IMR-90 (cell line): Measurements from ENCODE around the gene FOCAD. TPM values are rescaled to one million over a fixed set of nuclear protein-coding genes. Genes with fewer than 3 reads are reported as not detected.

Experiments
- ATAC-seq: fragments of 200-7000 bp; cut with Tn5 transposase; 2 replicates; pipeline ENCODE4 v1.9.1; 2020; ENCODE audit warnings: low read depth, mild to moderate bottlenecking, moderate library complexity
- BruUV-seq: library from RNA; stranded (reverse); fragments of 400-500 nt; replicated peaks from 2 replicates; lab custom pipeline; 2021; lab: Mats Ljungman, UMichigan
- CTCF ChIA-PET: fragments of 300-600 bp; formaldehyde crosslinking; extraction: SDS; loops from one replicate; lab custom pipeline; 2021; ENCODE audit warnings: antibody characterized with exemption; lab: Yijun Ruan, JAX
- POLR2A ChIA-PET: fragments of 300-600 bp; sonication (Branson Sonifier 250); formaldehyde crosslinking; loops from one replicate; lab custom pipeline; 2022; ENCODE audit warnings: antibody characterized with exemption; ENCODE audit not compliant: unreplicated experiment; lab: Charles Lee
- DNase-seq: peaks from one replicate; pipeline ENCODE4 v3.0.0; 2013
- H2AFZ ChIP-seq: replicated peaks from 2 replicates; pipeline ENCODE3; 2013; ENCODE audit warnings: low read length, mild to moderate bottlenecking; ENCODE audit not compliant: poor library complexity
- H2AK5ac ChIP-seq: 2 replicates; pipeline ENCODE4 v1.6.1; 2013; ENCODE audit warnings: low read depth, low read length, inconsistent platforms
- H2AK9ac ChIP-seq: replicated peaks from 2 replicates; pipeline ENCODE3; 2013; ENCODE audit warnings: mild to moderate bottlenecking, low read depth, low read length, moderate library complexity; ENCODE audit not compliant: poor library complexity
- H2BK120ac ChIP-seq: 2 replicates; pipeline ENCODE4 v1.6.1; 2013; ENCODE audit warnings: low read depth, low read length, inconsistent platforms
- H2BK15ac ChIP-seq: 3 replicates; pipeline ENCODE4 v1.6.1; 2013; ENCODE audit warnings: low read depth, low read length, inconsistent platforms
- H2BK20ac ChIP-seq: 2 replicates; pipeline ENCODE4 v1.6.1; 2013; ENCODE audit warnings: low read depth, mild to moderate bottlenecking, inconsistent platforms, low read length, moderate library complexity
- H2BK5ac ChIP-seq: 2 replicates; pipeline ENCODE4 v1.6.1; 2013; ENCODE audit warnings: mild to moderate bottlenecking, low read depth, low read length, inconsistent platforms; ENCODE audit not compliant: poor library complexity, severe bottlenecking
- H3K14ac ChIP-seq: replicated peaks from 2 replicates; pipeline ENCODE4 v1.6.1; 2013; ENCODE audit warnings: low read depth, low read length, inconsistent platforms
- H3K18ac ChIP-seq: 2 replicates; pipeline ENCODE4 v1.6.1; 2013; ENCODE audit warnings: low read depth, low read length, control low read depth
- H3K23ac ChIP-seq: 2 replicates; pipeline ENCODE4 v1.6.1; 2013; ENCODE audit warnings: low read depth, low read length, inconsistent platforms
- H3K27ac ChIP-seq: 2 replicates; pipeline ENCODE4 v1.5.1; 2013; ENCODE audit warnings: mild to moderate bottlenecking, control low read depth, low read length; ENCODE audit not compliant: insufficient read depth
- H3K27me3 ChIP-seq: 2 replicates; pipeline ENCODE4 v1.6.1; 2013; ENCODE audit warnings: low read length; ENCODE audit not compliant: control insufficient read depth, insufficient read depth
- H3K36me3 ChIP-seq: 2 replicates; pipeline ENCODE4 v1.6.1; 2013; ENCODE audit warnings: low read length, mixed read lengths; ENCODE audit not compliant: control insufficient read depth, insufficient read depth
- H3K4ac ChIP-seq: 2 replicates; pipeline ENCODE4 v1.6.1; 2013; ENCODE audit warnings: low read depth, low read length, inconsistent platforms
- H3K4me1 ChIP-seq: 2 replicates; pipeline ENCODE4 v1.6.1; 2013; ENCODE audit warnings: low read length, mixed read lengths; ENCODE audit not compliant: control insufficient read depth, insufficient read depth
- H3K4me2 ChIP-seq: 2 replicates; pipeline ENCODE4 v1.6.1; 2013; ENCODE audit warnings: low read depth, mild to moderate bottlenecking, control low read depth, low read length, moderate library complexity
- H3K4me3 ChIP-seq: 2 replicates; pipeline ENCODE4 v1.5.1; 2013; ENCODE audit warnings: low read depth, mild to moderate bottlenecking, control low read depth, low read length, moderate library complexity; ENCODE audit not compliant: insufficient read depth
- H3K56ac ChIP-seq: 2 replicates; pipeline ENCODE4 v1.6.1; 2013; ENCODE audit warnings: low read length, inconsistent platforms; ENCODE audit not compliant: insufficient read depth; ENCODE audit errors: extremely low read depth
- H3K79me1 ChIP-seq, 2 experiments: 2 replicates each; pipeline ENCODE4 v1.6.1; 2013; ENCODE audit warnings: low read length in 2 of 2, inconsistent platforms in 1 of 2, low read depth in 1 of 2
- H3K9ac ChIP-seq: 2 replicates; pipeline ENCODE4 v1.6.1; 2013; ENCODE audit warnings: low read depth, low read length, control low read depth
- H3K9me1 ChIP-seq: 2 replicates; pipeline ENCODE4 v1.6.1; 2013; ENCODE audit warnings: low read length, inconsistent platforms; ENCODE audit not compliant: insufficient read depth
- H3K9me3 ChIP-seq: 2 replicates; pipeline ENCODE4 v1.6.1; 2013; ENCODE audit warnings: low read length; ENCODE audit not compliant: control insufficient read depth, insufficient read depth
- H4K20me1 ChIP-seq: 2 replicates; pipeline ENCODE4 v1.6.1; 2013; ENCODE audit warnings: low read length, inconsistent platforms; ENCODE audit not compliant: insufficient read depth
- H4K5ac ChIP-seq: 2 replicates; pipeline ENCODE4 v1.6.1; 2013; ENCODE audit warnings: mild to moderate bottlenecking, low read depth, low read length, control low read depth
- H4K8ac ChIP-seq, 2 experiments: 2 replicates each; pipeline ENCODE4 v1.6.1; 2013; ENCODE audit warnings: low read depth in 2 of 2, low read length in 2 of 2, control low read depth in 1 of 2, inconsistent platforms in 1 of 2
- H4K91ac ChIP-seq: 2 replicates; pipeline ENCODE4 v1.6.1; 2013; ENCODE audit warnings: low read depth, low read length, inconsistent platforms; ENCODE audit not compliant: insufficient read depth
- BHLHE40 ChIP-seq: fragments of 150-350 bp; IDR thresholded peaks from 2 replicates; pipeline ENCODE4 v1.6.1; 2016; ENCODE audit warnings: mild to moderate bottlenecking, low read depth, low read length
- CEBPB ChIP-seq: IDR thresholded peaks from 2 replicates; pipeline ENCODE4 v1.6.1; 2012; ENCODE audit warnings: low read depth, low read length, improper control_type of control experiment
- CHD1 ChIP-seq: IDR thresholded peaks from 2 replicates; pipeline ENCODE4 v1.6.1; 2012; ENCODE audit warnings: low read depth, low read length, improper control_type of control experiment
- NFE2L2 ChIP-seq: fragments of 150-350 bp; IDR thresholded peaks from 2 replicates; pipeline ENCODE4 v1.6.1; 2016; ENCODE audit warnings: low read depth, mild to moderate bottlenecking, low read length
- RFX5 ChIP-seq: IDR thresholded peaks from 2 replicates; pipeline ENCODE4 v1.8.0; 2012; ENCODE audit warnings: low read depth, mild to moderate bottlenecking, low read length, moderate library complexity
- SMC3 ChIP-seq: fragments of 150-350 bp; IDR thresholded peaks from 2 replicates; pipeline ENCODE4 v1.6.1; 2016; ENCODE audit warnings: low read depth, mild to moderate bottlenecking, antibody characterized with exemption, low read length, moderate library complexity
- WGBS, 2 experiments: methylation state at CpG; one replicate each; pipeline versions ENCODE4 v1.1.5 to v1.1.7; 2013; ENCODE audit warnings: missing lambda C conversion rate in 2 of 2; ENCODE audit not compliant: insufficient read length in 1 of 2; ENCODE audit errors: extremely low coverage in 2 of 2; 5-methylcytosine and 5-hydroxymethylcytosine counted together
- dilution Hi-C: fragments of 300-500 bp; cut with HindIII; formaldehyde crosslinking; loops from one replicate; pipeline ENCODE4 v1.14.3; 2018; ENCODE audit warnings: low sequenced_read_pairs; ENCODE audit not compliant: unreplicated experiment
- in situ Hi-C: fragments of 300-500 bp; cut with MboI; formaldehyde crosslinking; loops from 3 replicates; pipeline ENCODE4 v1.14.3; 2019; ENCODE audit warnings: low sequenced_read_pairs, inconsistent platforms, mixed read lengths
- intact Hi-C: fragments of 100-400 bp; cut with micrococcal nuclease; formaldehyde crosslinking; loops from 2 replicates; pipeline ENCODE4 v1.10.0; 2022
- polyA plus RNA-seq, 3 experiments: library from polyadenylated mRNA; depleted of rRNA; stranded (reverse); fragments of >200 nt; gene quantifications; 2 replicates each; pipeline ENCODE4 v1.2.3, GENCODE V29; 2012; ENCODE audit warnings: low replicate concordance in 1 of 3
- total RNA-seq: library from RNA; depleted of rRNA; stranded (reverse); fragments of >200 nt; gene quantifications from 2 replicates; pipeline ENCODE4 v1.2.3, GENCODE V29; 2012

FOCAD gene
- total and polyA plus RNA-seq, 2 of the 4 experiments (the other 2 are of a cell fraction): 28.8 to 91.2 TPM

DNA sequence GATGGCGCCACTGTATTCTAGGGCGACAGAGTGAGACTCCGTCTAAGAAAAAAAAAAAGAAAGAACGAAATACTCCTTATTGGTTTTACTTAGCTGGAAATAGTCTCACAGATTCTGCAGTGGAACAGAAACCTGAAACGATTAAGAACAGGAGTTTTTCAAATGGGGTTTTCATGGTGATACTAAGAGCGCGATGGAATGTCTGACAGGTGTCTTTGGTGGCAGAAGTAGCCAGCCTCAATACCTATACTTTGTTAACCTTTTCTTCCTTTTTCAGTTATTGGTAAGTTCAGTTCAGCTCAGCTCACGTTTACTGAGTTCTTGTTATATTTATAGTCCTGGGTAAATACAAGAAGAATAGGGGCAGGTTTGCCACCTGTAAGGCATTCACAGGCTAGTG, 123.9 kb downstream of the FOCAD start:
- no peak overlapping the region for H2AK5ac ChIP-seq
- no peak overlapping the region for H2AFZ ChIP-seq
- TF ChIP-seq NFE2L2 (no peak), SMC3 (no peak), CEBPB (no peak), RFX5 (no peak), BHLHE40 (no peak), CHD1 (no peak)
- H2BK120ac ChIP-seq: no peak overlapping the region
- no peak overlapping the region for H2AK9ac ChIP-seq
- dilution Hi-C loops: no loop called here
- ChIA-PET POLR2A (no interaction called here), CTCF (interaction anchor here (1.7 kb wide), 1 partner anchor 8 kb away, joined by 3 read pairs; no protein-coding TSS in a partner anchor)
- H3K23ac ChIP-seq: no peak overlapping the region
- H3K4me1 ChIP-seq: no peaks in the 10 kb centered on the region
- H3K56ac ChIP-seq: no peak overlapping the region
- no peak overlapping the region for H3K18ac ChIP-seq
- no peaks in the 10 kb centered on the region for H3K27me3 ChIP-seq
- no peak overlapping the region for H4K5ac ChIP-seq
- H3K79me1 ChIP-seq: peaks cover 0 to 2% of the 10 kb centered on the region in 2 experiments; a peak in 2 of 4 replicates
- BruUV-seq: no TSS peak
- H2BK15ac ChIP-seq: no peak overlapping the region
- H4K91ac ChIP-seq: no peak overlapping the region
- H3K9ac ChIP-seq: no peak overlapping the region
- in situ Hi-C loops: no loop called here
- intact Hi-C loops: no loop called here
- no peak overlapping the region for H2BK20ac ChIP-seq
- H3K4me3 ChIP-seq: no peak overlapping the region
- DNase-seq (no peak), ATAC-seq (no peak)
- H4K8ac ChIP-seq: no peak overlapping the region
- H3K14ac ChIP-seq: no peak overlapping the region
- no peak overlapping the region for H3K27ac ChIP-seq
- WGBS, 2 experiments: 100% methylated on average over 1 of the region's 8 CpGs; no CpG with 5 or more reads in 1 of the 2 experiments
- no peaks in the 10 kb centered on the region for H4K20me1 ChIP-seq
- no peak overlapping the region for H3K4me2 ChIP-seq
- H2BK5ac ChIP-seq: no peak overlapping the region
- no peaks in the 10 kb centered on the region for H3K9me1 ChIP-seq
- no peaks in the 10 kb centered on the region for H3K9me3 ChIP-seq
- H3K4ac ChIP-seq: no peak overlapping the region
- H3K36me3 ChIP-seq: no peaks in the 10 kb centered on the region
